Smooth muscle cell (in vitro differentiated cells): Measurements from ENCODE around the gene NLRP9. TPM values are rescaled to one million over a fixed set of nuclear protein-coding genes. Genes with fewer than 3 reads are reported as not detected.

Experiments used
- DNase-seq: peaks from one replicate; lab custom pipeline; 2025; ENCODE audit not compliant: unreplicated experiment; lab: John Stamatoyannopoulos, UW
- H2AFZ ChIP-seq: fragments of 200-600 bp; sonication (generic); 2 replicates; pipeline ENCODE4 v1.6.0; 2016; ENCODE audit warnings: antibody characterized with exemption, low read depth, mild to moderate bottlenecking
- H3F3A ChIP-seq: fragments of 200-600 bp; sonication (generic); 2 replicates; pipeline ENCODE4 v1.6.0; 2017; ENCODE audit warnings: antibody characterized with exemption, low read depth
- H3K27ac ChIP-seq: fragments of 200-600 bp; sonication (generic); 2 replicates; pipeline ENCODE4 v1.5.1; 2016; ENCODE audit warnings: low read depth, mild to moderate bottlenecking
- H3K27me3 ChIP-seq: fragments of 200-600 bp; sonication (generic); 2 replicates; pipeline ENCODE4 v1.6.1; 2016; ENCODE audit warnings: low read depth, mild to moderate bottlenecking
- H3K36me3 ChIP-seq: fragments of 200-600 bp; sonication (generic); 2 replicates; pipeline ENCODE4 v1.5.1; 2016; ENCODE audit warnings: low read depth
- H3K4me1 ChIP-seq: fragments of 200-600 bp; sonication (generic); 2 replicates; pipeline ENCODE4 v1.5.1; 2016; ENCODE audit warnings: low read depth
- H3K4me2 ChIP-seq: fragments of 200-600 bp; sonication (generic); 2 replicates; pipeline ENCODE4 v1.6.0; 2016; ENCODE audit warnings: mild to moderate bottlenecking
- H3K4me3 ChIP-seq: fragments of 200-600 bp; sonication (generic); 2 replicates; pipeline ENCODE4 v1.5.1; 2016; ENCODE audit warnings: mild to moderate bottlenecking
- H3K79me2 ChIP-seq: fragments of 200-600 bp; sonication (generic); 2 replicates; pipeline ENCODE4 v1.6.0; 2016; ENCODE audit warnings: low read depth, mild to moderate bottlenecking
- H3K9ac ChIP-seq: fragments of 200-600 bp; sonication (generic); 2 replicates; pipeline ENCODE4 v1.6.0; 2016; ENCODE audit warnings: low read depth
- H3K9me3 ChIP-seq: fragments of 200-600 bp; sonication (generic); replicated peaks from 2 replicates; pipeline ENCODE4 v1.5.1; 2016; ENCODE audit warnings: low read depth
- H4K20me1 ChIP-seq: fragments of 200-600 bp; sonication (generic); 2 replicates; pipeline ENCODE4 v1.6.0; 2016; ENCODE audit warnings: low read depth
- WGBS: methylation state at CpG from one replicate; pipeline ENCODE4 v1.1.7; 2016; ENCODE audit warnings: low lambda C conversion rate; 5-methylcytosine and 5-hydroxymethylcytosine counted together
- polyA plus RNA-seq: library from polyadenylated mRNA; unstranded; fragments of >200 nt; fragmentation: Nextera tagmentation; extraction: Ambion mirVana; gene quantifications from 2 replicates; pipeline ENCODE4 v1.2.1, GENCODE V29; 2016
- total RNA-seq: library from RNA; depleted of rRNA; stranded (reverse); fragments of >200 nt; gene quantifications from 2 replicates; pipeline ENCODE4 v1.2.3, GENCODE V29; 2014
- TF ChIP-seq, protein P1 (sequence below): fragments of 200-600 bp; sonication (generic); IDR thresholded peaks from 2 replicates; pipeline ENCODE4 v1.5.1; 2017; ENCODE audit warnings: borderline replicate concordance, mild to moderate bottlenecking, antibody characterized with exemption; ENCODE audit not compliant: insufficient read depth, poor library complexity, severe bottlenecking

Gene NLRP9
- total and polyA plus RNA-seq, 2 experiments from 2014 or later: 0.07 TPM; not detected in 1

DNA sequence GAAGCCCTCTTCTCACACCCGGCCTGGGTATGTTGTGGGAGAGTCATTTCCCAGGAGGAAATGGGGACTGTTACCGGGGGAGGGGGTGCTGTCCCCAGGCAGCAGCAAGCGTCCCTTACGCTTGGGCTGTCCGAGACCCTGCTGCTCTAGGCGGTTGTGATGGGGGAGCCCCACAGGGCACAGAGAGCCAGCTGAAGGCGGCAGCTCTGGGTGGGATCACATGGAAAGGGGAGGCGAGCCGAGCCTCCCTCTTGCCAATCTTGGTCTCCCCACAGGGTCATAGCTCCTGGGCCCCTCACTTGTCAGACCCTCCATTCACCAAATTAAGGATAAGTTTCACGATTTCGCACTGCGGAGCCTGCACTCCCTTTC lies 41.1 kb downstream of the NLRP9 start:
- Histone ChIP-seq H3K9ac (no peak overlapping the region), H3K4me1 (no peaks in the 10 kb centered on the region), H3F3A (no peaks in the 10 kb centered on the region), H3K4me3 (no peak overlapping the region), H3K36me3 (no peaks in the 10 kb centered on the region), H2AFZ (no peak overlapping the region), H3K79me2 (no peaks in the 10 kb centered on the region), H3K27me3 (no peaks in the 10 kb centered on the region), H4K20me1 (peaks cover 1% of the 10 kb centered on the region), H3K9me3 (no peaks in the 10 kb centered on the region), H3K27ac (no peak overlapping the region), H3K4me2 (no peak overlapping the region)
- no peak for DNase-seq
- TF ChIP-seq, protein P1, sequence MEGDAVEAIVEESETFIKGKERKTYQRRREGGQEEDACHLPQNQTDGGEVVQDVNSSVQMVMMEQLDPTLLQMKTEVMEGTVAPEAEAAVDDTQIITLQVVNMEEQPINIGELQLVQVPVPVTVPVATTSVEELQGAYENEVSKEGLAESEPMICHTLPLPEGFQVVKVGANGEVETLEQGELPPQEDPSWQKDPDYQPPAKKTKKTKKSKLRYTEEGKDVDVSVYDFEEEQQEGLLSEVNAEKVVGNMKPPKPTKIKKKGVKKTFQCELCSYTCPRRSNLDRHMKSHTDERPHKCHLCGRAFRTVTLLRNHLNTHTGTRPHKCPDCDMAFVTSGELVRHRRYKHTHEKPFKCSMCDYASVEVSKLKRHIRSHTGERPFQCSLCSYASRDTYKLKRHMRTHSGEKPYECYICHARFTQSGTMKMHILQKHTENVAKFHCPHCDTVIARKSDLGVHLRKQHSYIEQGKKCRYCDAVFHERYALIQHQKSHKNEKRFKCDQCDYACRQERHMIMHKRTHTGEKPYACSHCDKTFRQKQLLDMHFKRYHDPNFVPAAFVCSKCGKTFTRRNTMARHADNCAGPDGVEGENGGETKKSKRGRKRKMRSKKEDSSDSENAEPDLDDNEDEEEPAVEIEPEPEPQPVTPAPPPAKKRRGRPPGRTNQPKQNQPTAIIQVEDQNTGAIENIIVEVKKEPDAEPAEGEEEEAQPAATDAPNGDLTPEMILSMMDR: no peak
- WGBS: 94% methylated on average over 12 of the region's 12 CpGs

DNA sequence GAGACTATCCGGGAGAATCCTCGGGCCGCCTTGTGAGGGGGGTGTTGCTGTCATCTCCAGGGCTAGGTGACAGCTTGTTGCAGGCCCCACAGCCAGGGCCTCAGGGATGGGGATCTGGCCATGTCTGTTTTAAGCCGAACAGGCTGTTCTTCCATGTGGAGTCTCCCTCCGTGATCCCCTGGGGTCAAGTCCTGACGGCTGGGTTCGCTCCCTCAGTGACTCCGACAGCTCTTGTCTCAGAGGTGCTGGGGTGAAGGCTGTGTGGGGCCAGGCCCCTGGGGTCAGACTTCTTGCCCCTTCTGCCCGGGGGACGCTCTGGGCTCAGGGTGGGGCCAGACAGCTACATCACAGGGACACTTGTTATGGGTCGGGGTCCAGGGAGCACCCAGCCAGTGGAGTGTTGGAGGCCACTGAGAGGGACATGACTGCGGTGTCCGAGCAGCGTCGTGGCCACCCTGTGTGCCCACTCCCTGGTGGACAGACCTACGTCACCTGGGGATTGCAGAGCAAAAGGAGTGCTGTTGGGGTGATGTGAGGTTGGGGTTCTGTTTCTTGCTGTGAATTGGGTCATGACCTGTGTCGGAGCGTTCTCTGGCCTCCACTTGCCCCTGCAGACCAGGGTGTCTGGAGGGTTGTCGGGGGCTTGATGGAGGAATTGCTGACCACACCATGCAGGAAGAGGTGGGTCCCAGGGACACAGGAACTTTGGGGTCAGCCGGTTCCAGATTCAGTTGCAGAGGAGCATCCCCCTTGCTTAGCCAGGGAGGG lies 41.7 kb downstream of the NLRP9 start:
- Histone ChIP-seq H2AFZ (no peak overlapping the region), H3F3A (no peaks in the 10 kb centered on the region), H3K4me2 (no peak overlapping the region), H3K9ac (no peak overlapping the region), H3K79me2 (no peaks in the 10 kb centered on the region), H3K4me1 (no peaks in the 10 kb centered on the region), H3K9me3 (no peaks in the 10 kb centered on the region), H3K27ac (no peak overlapping the region), H3K4me3 (no peak overlapping the region), H3K27me3 (no peaks in the 10 kb centered on the region), H3K36me3 (no peaks in the 10 kb centered on the region), H4K20me1 (peaks cover 7% of the 10 kb centered on the region)
- TF ChIP-seq, protein P1: no peak
- WGBS: 98% methylated on average over 20 of the region's 20 CpGs
- DNase-seq: no peak

DNA sequence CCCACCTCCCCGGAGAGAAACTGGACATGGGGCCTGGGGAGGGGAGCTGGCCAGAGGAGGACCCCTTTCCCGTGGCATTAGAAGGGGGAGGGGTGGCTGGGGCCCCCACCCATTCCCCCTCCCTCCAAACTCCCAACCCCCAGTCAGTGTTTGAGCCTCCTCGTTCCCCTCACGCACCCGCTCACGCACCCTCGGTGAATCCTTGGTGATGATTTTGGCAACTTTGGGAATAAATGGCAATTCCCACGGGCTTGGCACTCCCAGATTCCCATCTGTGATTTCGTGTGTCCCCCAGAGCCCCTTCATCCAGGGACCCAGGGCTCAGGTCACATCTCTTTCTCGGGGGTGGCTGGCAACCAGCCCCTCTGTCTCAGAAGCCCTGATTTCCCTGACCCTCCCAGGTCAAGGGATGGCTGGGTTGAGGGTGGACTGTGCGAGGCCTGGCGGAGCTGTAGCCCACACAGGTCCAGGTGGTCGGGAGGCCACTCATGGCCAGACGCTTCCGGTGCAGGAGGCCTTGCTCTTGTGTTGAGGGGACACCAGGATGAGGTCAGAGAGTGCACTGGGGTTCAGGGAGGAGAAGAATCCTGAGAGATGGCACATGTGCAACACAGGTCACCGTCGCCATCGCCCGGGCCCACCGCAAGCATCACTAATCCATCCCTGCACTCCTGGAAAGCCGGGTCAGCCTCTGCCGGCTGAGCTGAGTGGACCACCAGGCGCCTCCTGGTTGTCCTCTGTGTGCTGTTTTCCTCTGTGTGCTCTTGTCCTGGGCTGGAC lies 42.5 kb downstream of the NLRP9 start:
- no peaks in the 10 kb centered on the region for H3K27me3 ChIP-seq
- no peak for DNase-seq
- WGBS: 95% methylated on average over 21 of the region's 23 CpGs

More for the DNA sequence above, 42.5 kb downstream of the NLRP9 start:
- no peak overlapping the region for H3K27ac ChIP-seq
- no peak overlapping the region for H2AFZ ChIP-seq
- no peaks in the 10 kb centered on the region for H3K4me1 ChIP-seq
- H3K9me3 ChIP-seq: no peaks in the 10 kb centered on the region
- H3K9ac ChIP-seq: no peak overlapping the region
- no peak overlapping the region for H3K4me3 ChIP-seq
- peaks cover 8% of the 10 kb centered on the region for H4K20me1 ChIP-seq
- no peaks in the 10 kb centered on the region for H3K79me2 ChIP-seq
- TF ChIP-seq, protein P1: no peak
- no peak overlapping the region for H3K4me2 ChIP-seq
- H3F3A ChIP-seq: no peaks in the 10 kb centered on the region
- no peaks in the 10 kb centered on the region for H3K36me3 ChIP-seq
